ENCODE measurements around the gene MAN1B1. TPM values are rescaled to one million over a fixed set of nuclear protein-coding genes. Genes with fewer than 3 reads are reported as not detected.
"Not testable (repeated sequence)": the region's sequence is repeated elsewhere in the genome, so short reads cannot be mapped to it uniquely, and the experiment has no call there.

The MAN1B1 gene
- total and polyA plus RNA-seq, 4 experiments from 2014 or later, result 35.4 to 71.0 (median 50.4) TPM

- H3K27ac ChIP-seq (ENCODE audit: low read depth, low read length), result no peak overlapping the region
These were observed 28.7 kb downstream of the MAN1B1 start for GRCh38 chr9:137115394-137116026.

DNA sequence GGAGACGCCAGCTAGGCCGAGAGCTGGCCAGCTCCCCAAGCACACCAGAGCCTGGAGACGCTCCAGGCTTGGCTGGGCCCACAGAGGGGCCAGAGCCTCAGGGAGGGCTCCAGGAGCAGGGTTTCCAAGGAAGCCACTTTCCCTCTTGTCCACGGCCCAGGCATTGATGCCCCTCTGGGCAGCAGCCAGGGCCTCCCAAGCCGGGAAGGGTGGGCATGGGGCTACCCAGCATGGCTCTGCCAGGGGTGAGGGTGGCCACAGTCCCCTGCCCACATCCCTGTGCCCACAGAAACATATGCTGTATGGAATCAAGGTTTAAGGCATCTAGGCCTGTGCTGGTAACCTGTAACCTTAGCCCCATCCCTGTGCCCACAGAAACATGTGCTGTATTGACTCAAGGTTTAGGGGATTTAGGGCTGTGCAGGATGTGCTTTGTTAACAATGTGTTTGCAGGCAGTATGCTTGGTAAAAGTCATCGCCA is 29.3 kb downstream of the MAN1B1 start:
- H3K4me1 ChIP-seq (ENCODE audit: insufficient read depth, low read length), result peaks cover 16% of the 10 kb centered on the region
- Mint-ChIP-seq H3K9me3 (peaks cover 0 to 2% (median 0%) of the 10 kb centered on the region in 8 donors), H3K4me1 (peaks cover 0 to 17% (median 2%) of the 10 kb centered on the region in 4 donors), H3K27me3 (no peaks in the 10 kb centered on the region), H3K4me3 (peak overlapping the region in 2 of 8 donors; percentile 26 to 42), H3K27ac (no peak overlapping the region), H3K36me3 (peaks cover 0 to 4% of the 10 kb centered on the region in 2 donors)
- no peak overlapping the region for H3K27ac ChIP-seq (ENCODE audit: low read depth, low read length)
- ChIA-PET POLR2A (ENCODE audit: partially characterized antibody) (no interaction called here), CTCF (ENCODE audit: partially characterized antibody) (no interaction called here)
- intact Hi-C loops (cut with micrococcal nuclease), result no loop called here
- no peaks in the 10 kb centered on the region for H3K27me3 ChIP-seq (ENCODE audit: insufficient read depth, low read length)
- no peak overlapping the region for H3K4me3 ChIP-seq (ENCODE audit: low read length in 2 of 2)
- no peaks in the 10 kb centered on the region for H3K36me3 ChIP-seq (ENCODE audit: insufficient read depth, low read length)
- no peak for DNase-seq
- H3K9me3 ChIP-seq (ENCODE audit: control insufficient read depth in 1 of 2, low read length in 2 of 2), result no peaks in the 10 kb centered on the region

More at GRCh38 chr9:137115394-137116026, 28.7 kb downstream of the MAN1B1 start:
- intact Hi-C loops (cut with micrococcal nuclease), result no loop called here
- CTCF ChIA-PET (ENCODE audit: partially characterized antibody), result interaction anchor here (1.0 to 1.4 kb wide), 5 partner anchors 19 to 121 kb away, joined by 3 to 7 read pairs (median 4); partner anchors contain the start of genes CYSRT1, MAN1B1 and RNF224
- H3K4me3 Mint-ChIP-seq, result peak overlapping the region in 5 of 8 donors; percentile 12 to 45 (median 26)
- POLR2A ChIA-PET (ENCODE audit: partially characterized antibody), result interaction anchor here (0.9 to 3.6 kb wide), 9 partner anchors 12 to 125 kb away, joined by 3 to 36 read pairs (median 5); partner anchors contain the start of genes MAN1B1, RNF208, RNF224 and TUBB4B
- H3K4me1 Mint-ChIP-seq, result peaks cover 0 to 17% (median 2%) of the 10 kb centered on the region in 4 donors
- H3K9me3 Mint-ChIP-seq, result peaks cover 0 to 2% (median 0%) of the 10 kb centered on the region in 8 donors
- Histone ChIP-seq H3K4me1 (ENCODE audit: insufficient read depth, low read length) (peaks cover 16% of the 10 kb centered on the region), H3K9me3 (ENCODE audit: control insufficient read depth in 1 of 2, low read length in 2 of 2) (no peaks in the 10 kb centered on the region), H3K27me3 (ENCODE audit: insufficient read depth, low read length) (no peaks in the 10 kb centered on the region), H3K4me3 (ENCODE audit: low read length in 2 of 2) (no peak overlapping the region), H3K36me3 (ENCODE audit: insufficient read depth, low read length) (no peaks in the 10 kb centered on the region)
- no peak overlapping the region for H3K27ac Mint-ChIP-seq
- no peak for DNase-seq
- peaks cover 0 to 6% of the 10 kb centered on the region in 2 donors for H3K36me3 Mint-ChIP-seq
- H3K27me3 Mint-ChIP-seq, result no peaks in the 10 kb centered on the region

DNA sequence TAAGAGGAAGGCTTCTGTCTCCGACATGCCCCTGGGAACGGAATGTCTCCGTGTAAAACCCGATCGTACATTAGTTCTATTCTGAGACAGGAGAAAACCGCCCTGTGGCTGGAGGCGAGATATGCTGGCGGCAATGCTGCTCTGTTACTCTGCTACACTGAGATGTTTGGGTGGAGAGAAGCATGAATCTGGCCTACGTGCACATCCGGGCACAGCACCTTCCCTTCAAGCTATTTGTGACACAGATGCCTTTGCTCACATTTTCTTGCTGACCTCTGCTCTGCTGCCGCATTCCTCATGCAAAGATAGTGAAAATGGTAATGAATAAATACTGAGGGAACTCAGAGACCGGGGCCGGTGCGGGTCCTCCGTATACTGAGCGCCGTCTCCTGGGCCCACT is 29.9 kb downstream of the MAN1B1 start:
- CTCF ChIA-PET (ENCODE audit: partially characterized antibody), result no interaction called here
- Histone ChIP-seq H3K27me3 (ENCODE audit: insufficient read depth, low read length) (no peaks in the 10 kb centered on the region), H3K9me3 (ENCODE audit: control insufficient read depth in 1 of 2, low read length in 2 of 2) (no peaks in the 10 kb centered on the region), H3K4me3 (ENCODE audit: low read length in 2 of 2) (no peak overlapping the region), H3K36me3 (ENCODE audit: insufficient read depth, low read length) (no peaks in the 10 kb centered on the region), H3K27ac (ENCODE audit: low read depth, low read length) (no peak overlapping the region), H3K4me1 (ENCODE audit: insufficient read depth, low read length) (peaks cover 16% of the 10 kb centered on the region)
- peak overlapping the region in 3 of 8 donors; percentile 25 to 49 (median 49) for H3K4me3 Mint-ChIP-seq
- no peak for DNase-seq
- H3K4me1 Mint-ChIP-seq, result peaks cover 0 to 17% (median 2%) of the 10 kb centered on the region in 4 donors
- peaks cover 0 to 2% (median 0%) of the 10 kb centered on the region in 8 donors for H3K9me3 Mint-ChIP-seq
- H3K27ac Mint-ChIP-seq, result peak overlapping the region in 2 of 7 donors; percentile 28 to 35
- POLR2A ChIA-PET (ENCODE audit: partially characterized antibody), result no interaction called here
- H3K27me3 Mint-ChIP-seq, result no peaks in the 10 kb centered on the region
- no peaks in the 10 kb centered on the region for H3K36me3 Mint-ChIP-seq
- intact Hi-C loops (cut with micrococcal nuclease), result no loop called here

DNA sequence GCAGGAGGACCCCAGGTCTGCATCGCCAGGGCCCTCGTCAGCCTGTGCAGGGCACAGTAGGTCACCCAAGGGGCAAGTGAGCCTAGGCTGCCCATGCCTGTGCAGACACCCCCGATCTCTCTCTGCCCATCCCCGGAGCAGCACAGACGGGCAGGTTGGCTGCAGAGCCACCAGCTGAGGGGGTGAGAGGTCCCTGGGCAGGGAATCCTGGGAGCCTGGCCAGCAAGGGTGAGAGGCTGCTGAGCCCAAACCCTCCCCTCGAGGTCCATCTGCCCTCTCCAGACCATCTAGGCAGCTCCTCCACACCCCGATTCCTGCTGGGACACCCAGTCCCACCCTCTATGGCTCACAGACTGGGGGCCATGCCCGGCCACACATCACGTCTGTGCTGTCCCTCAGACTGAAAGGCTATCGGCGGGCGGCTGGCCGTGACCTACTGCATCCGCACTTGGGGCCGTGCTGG is 30.5 kb downstream of the MAN1B1 start:
- intact Hi-C loops (cut with micrococcal nuclease), result no loop called here
- no peaks in the 10 kb centered on the region for H3K27me3 ChIP-seq (ENCODE audit: insufficient read depth, low read length)
- no peak overlapping the region for H3K4me3 ChIP-seq (ENCODE audit: low read length in 2 of 2)
- DNase-seq, result no peak
- no peaks in the 10 kb centered on the region for H3K27me3 Mint-ChIP-seq
- H3K36me3 Mint-ChIP-seq, result no peaks in the 10 kb centered on the region
- H3K27ac ChIP-seq (ENCODE audit: low read depth, low read length), result no peak overlapping the region
- ChIA-PET POLR2A (ENCODE audit: partially characterized antibody) (no interaction called here), CTCF (ENCODE audit: partially characterized antibody) (interaction anchor here (0.7 to 4.4 kb wide), 5 partner anchors 109 to 354 kb away, joined by 3 to 33 read pairs (median 5); partner anchors contain the start of genes CYSRT1, NELFB, RNF224 and SLC34A3)
- peak overlapping the region in 2 of 7 donors; percentile 35 to 48 for H3K27ac Mint-ChIP-seq
- no peaks in the 10 kb centered on the region for H3K9me3 ChIP-seq (ENCODE audit: control insufficient read depth in 1 of 2, low read length in 2 of 2)
- peak overlapping the region in 1 of 8 donors; percentile 49 for H3K4me3 Mint-ChIP-seq
- H3K4me1 Mint-ChIP-seq, result peaks cover 0 to 22% (median 2%) of the 10 kb centered on the region in 4 donors
- H3K4me1 ChIP-seq (ENCODE audit: insufficient read depth, low read length), result peaks cover 16% of the 10 kb centered on the region
- no peaks in the 10 kb centered on the region for H3K36me3 ChIP-seq (ENCODE audit: insufficient read depth, low read length)
- H3K9me3 Mint-ChIP-seq, result peaks cover 0 to 2% (median 0%) of the 10 kb centered on the region in 8 donors

DNA sequence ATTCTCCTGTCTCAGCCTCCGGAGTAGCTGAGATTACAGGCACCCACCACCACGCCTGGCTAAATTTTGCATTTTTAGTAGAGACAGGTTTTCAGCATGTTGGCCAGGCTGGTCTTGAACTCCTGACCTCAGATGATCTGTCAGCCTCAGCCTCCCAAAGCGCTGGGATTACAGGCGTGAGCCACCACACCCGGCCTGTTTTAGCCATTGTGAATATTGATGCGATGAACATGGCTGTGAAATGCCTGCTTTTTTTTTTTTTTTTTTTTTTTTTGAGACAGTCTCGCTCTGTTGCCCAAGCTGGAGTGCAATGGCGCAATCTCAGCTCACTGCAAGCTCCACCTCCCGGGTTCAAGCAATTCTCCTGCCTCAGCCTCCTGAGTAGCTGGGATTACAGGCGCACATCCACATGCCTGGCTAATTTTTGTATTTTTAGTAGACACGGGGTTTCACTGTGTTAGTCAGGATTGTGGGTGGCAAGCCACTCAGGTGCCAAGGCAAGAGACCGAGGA is 31.4 kb downstream of the MAN1B1 start:
- H3K27ac ChIP-seq (ENCODE audit: low read depth, low read length); H3K9me3 ChIP-seq (ENCODE audit: control insufficient read depth in 1 of 2, low read length in 2 of 2); H3K4me3 Mint-ChIP-seq; H3K36me3 Mint-ChIP-seq; H3K9me3 Mint-ChIP-seq; DNase-seq; H3K4me3 ChIP-seq (ENCODE audit: low read length in 2 of 2); H3K27me3 ChIP-seq (ENCODE audit: insufficient read depth, low read length); H3K27me3 Mint-ChIP-seq; H3K36me3 ChIP-seq (ENCODE audit: insufficient read depth, low read length): not testable (repeated sequence)
- ChIA-PET CTCF (ENCODE audit: partially characterized antibody) (interaction anchor here (0.6 to 4.4 kb wide), 12 partner anchors 28 to 355 kb away, joined by 3 to 33 read pairs (median 3); partner anchors contain the start of genes CYSRT1, NELFB, RNF224 and SAPCD2), POLR2A (ENCODE audit: partially characterized antibody) (interaction anchor here (1.3 to 1.6 kb wide), 2 partner anchors 12 to 22 kb away, joined by 3 to 4 read pairs; no protein-coding TSS in a partner anchor)
- peaks cover 14% of the 10 kb centered on the region for H3K4me1 ChIP-seq (ENCODE audit: insufficient read depth, low read length)
- H3K4me1 Mint-ChIP-seq, result peaks cover 0 to 18% (median 5%) of the 10 kb centered on the region in 4 donors
- peak overlapping the region in 1 of 7 donors; percentile 48 for H3K27ac Mint-ChIP-seq
- intact Hi-C loops (cut with micrococcal nuclease), result loop anchor here (1.0 kb wide), 3 partner anchors 105 to 118 kb away; partner anchors contain the start of gene RNF224

GRCh38 chr9:137121927-137122795 is 35.4 kb downstream of the MAN1B1 start:
- not testable (repeated sequence) for H3K9me3 ChIP-seq (ENCODE audit: control insufficient read depth in 1 of 2, low read length in 2 of 2); H3K36me3 ChIP-seq (ENCODE audit: insufficient read depth, low read length); H3K4me3 Mint-ChIP-seq; H3K36me3 Mint-ChIP-seq; H3K27me3 ChIP-seq (ENCODE audit: insufficient read depth, low read length); DNase-seq; H3K27me3 Mint-ChIP-seq; H3K9me3 Mint-ChIP-seq; H3K4me1 ChIP-seq (ENCODE audit: insufficient read depth, low read length); H3K4me3 ChIP-seq (ENCODE audit: low read length in 2 of 2); H3K27ac ChIP-seq (ENCODE audit: low read depth, low read length)
- peaks cover 8 to 25% (median 13%) of the 10 kb centered on the region in 4 donors for H3K4me1 Mint-ChIP-seq
- ChIA-PET POLR2A (ENCODE audit: partially characterized antibody) (interaction anchor here (0.5 to 1.9 kb wide), 4 partner anchors 9 to 298 kb away, joined by 3 to 4 read pairs (median 4); partner anchors contain the start of genes RNF224 and TPRN), CTCF (ENCODE audit: partially characterized antibody) (interaction anchor here (0.7 to 2.1 kb wide), 6 partner anchors 8 to 115 kb away, joined by 3 to 14 read pairs (median 4); partner anchors contain the start of gene RNF224)
- intact Hi-C loops (cut with micrococcal nuclease), result loop anchor here (2.0 kb wide), 1 partner anchor 53 kb away; no protein-coding TSS in a partner anchor
- H3K27ac Mint-ChIP-seq, result peak overlapping the region in 2 of 7 donors; percentile 13 to 69
